Left lung (tissue), 10 donors: ENCODE data around the gene ACOX3. TPM values are rescaled to one million over a fixed set of nuclear protein-coding genes. Genes with fewer than 3 reads are reported as not detected.

ENCODE experiments used
- ATAC-seq: fragments of 200-7000 bp; cut with Tn5 transposase; one replicate; pipeline ENCODE4 v1.9.1; 2020; ENCODE audit warnings: moderate library complexity
- DNase-seq, 4 donors: peaks; one replicate each; pipeline ENCODE4 v3.0.0-alpha.2; 2013 to 2020
- H3K27ac ChIP-seq, 2 donors: fragments of 200-600 bp; sonication (generic) in 1 of 2; one replicate each; pipeline versions ENCODE4 v1.5.0 to v1.8.0; 2020 to 2021
- H3K27me3 ChIP-seq, 2 donors: fragments of 200-600 bp; sonication (generic) in 1 of 2; one replicate each; pipeline versions ENCODE4 v1.5.0 to v1.8.0; 2020 to 2021
- H3K36me3 ChIP-seq, 2 donors: fragments of 200-600 bp; sonication (generic) in 1 of 2; one replicate each; pipeline versions ENCODE4 v1.5.0 to v1.8.0; 2020 to 2021
- H3K4me1 ChIP-seq, 2 donors: fragments of 200-600 bp; one replicate each; pipeline ENCODE4 v1.8.0; 2021
- H3K4me3 ChIP-seq, 2 donors: fragments of 200-600 bp; sonication (generic) in 1 of 2; one replicate each; pipeline versions ENCODE4 v1.5.0 to v1.8.0; 2020 to 2021; ENCODE audit warnings: mild to moderate bottlenecking in 1 of 2
- H3K9me3 ChIP-seq, 2 donors: fragments of 200-600 bp; sonication (generic) in 1 of 2; one replicate each; pipeline versions ENCODE4 v1.5.0 to v1.8.0; 2020 to 2021
- CTCF ChIP-seq, 2 donors: fragments of 200-600 bp; sonication (generic) in 1 of 2; IDR thresholded peaks; one replicate each; pipeline versions ENCODE4 v1.5.0 to v1.8.0; 2021; ENCODE audit warnings: antibody characterized with exemption in 2 of 2
- intact Hi-C, 2 donors: fragments of 100-400 bp; cut with DNase I; formaldehyde crosslinking; loops; one replicate each; pipeline versions ENCODE4 v1.11.2 to v1.14.2; 2022
- polyA plus RNA-seq, 6 donors: library from polyadenylated mRNA; unstranded; fragments of 120-200 nt; gene quantifications; one replicate each; pipeline ENCODE4 v1.2.1, GENCODE V29; 2013; ENCODE audit not compliant: insufficient read length in 6 of 6
- total RNA-seq, 2 donors: library from RNA; stranded (reverse); fragmentation: NEBNext Ultra II Directional; extraction: Animal tissue kit (Norgen Biotek cat#: 25700); gene quantifications; one replicate each; pipeline ENCODE4 v1.2.1, GENCODE V29; 2021
- donor health status: DM: no; HTN: yes; CAD: no.
- donor health status: DM: no; HTN: no; CAD: no.

ACOX3 gene
- total and polyA plus RNA-seq, 8 donors: 19.9 to 31.7 (median 23.4) TPM

GRCh38 chr4:8316911-8317351 is 123.6 kb downstream of the ACOX3 start:
- H3K4me3 ChIP-seq: no peak overlapping the region
- peak in 1 of 4 donors; percentile 64 for DNase-seq
- peaks cover 7 to 17% of the 10 kb centered on the region in 2 donors for H3K4me1 ChIP-seq
- H3K36me3 ChIP-seq: no peaks in the 10 kb centered on the region
- peaks cover 0 to 7% of the 10 kb centered on the region in 2 donors for H3K27me3 ChIP-seq
- peaks cover 0 to 5% of the 10 kb centered on the region in 2 donors for H3K9me3 ChIP-seq
- no peak overlapping the region for H3K27ac ChIP-seq
- no peak for ATAC-seq
- no peak for TF ChIP-seq CTCF (IDR thresholded peaks at IDR 0.05)
- intact Hi-C loops: no loop called here

Other genes starting within 250 kb of the ACOX3 start
- 10 to 100 TPM; 29.6 to 46.1 TPM for gene SH3TC1, start 241.4 kb downstream of the ACOX3 start, total RNA-seq
- gene SH3TC1, start 241.4 kb downstream of the ACOX3 start, polyA plus RNA-seq: 10 to 100 TPM; 22.0 to 35.2 (median 26.1) TPM
- gene HTRA3, start 171.0 kb downstream of the ACOX3 start, total RNA-seq: 10 to 100 TPM; 16.7 to 18.3 TPM
- 10 to 100 TPM in 4 of 6 donors, 1 to 10 TPM in 2; 9.7 to 13.9 (median 11.3) TPM for gene HTRA3, start 171.0 kb downstream of the ACOX3 start, polyA plus RNA-seq
- gene TRMT44, start 54 bp upstream of the ACOX3 start, total RNA-seq: 10 to 100 TPM; 15.0 to 18.7 TPM
- 10 to 100 TPM; 16.0 to 20.6 (median 19.5) TPM for gene TRMT44, start 54 bp upstream of the ACOX3 start, polyA plus RNA-seq
- gene GPR78, start 139.7 kb upstream of the ACOX3 start, total RNA-seq: under 1 TPM; 0.08 to 0.67 TPM
- gene GPR78, start 139.7 kb upstream of the ACOX3 start, polyA plus RNA-seq: under 1 TPM; 0.07 to 0.18 (median 0.11) TPM
- gene CPZ, start 152.0 kb upstream of the ACOX3 start, total RNA-seq: 10 to 100 TPM in 1 of 2 donors, 1 to 10 TPM in 1; 4.3 to 18.4 TPM
- 1 to 10 TPM; 1.3 to 5.3 (median 2.8) TPM for gene CPZ, start 152.0 kb upstream of the ACOX3 start, polyA plus RNA-seq